ENCODE data around the gene DDRGK1.
"Not testable (repeated sequence)": the region's sequence is repeated elsewhere in the genome, so short reads cannot be mapped to it uniquely, and the experiment has no call there.

Gene DDRGK1

GRCh38 chr20:3192226-3193015 is 12.1 kb downstream of the DDRGK1 start:
- TF ChIP-seq EZH2phosphoT487 (IDR thresholded peaks at IDR 0.05; ENCODE audit: low read depth): no peak
- no peak for TF ChIP-seq CTCF (IDR thresholded peaks at IDR 0.05; ENCODE audit: low read depth, low read length)
- peaks cover 64% of the 10 kb centered on the region for H3K36me3 ChIP-seq (replicated peaks; ENCODE audit: low read depth, low read length)
- no peaks in the 10 kb centered on the region for H3K27me3 ChIP-seq (ENCODE audit: low read depth, low read length)
- no peaks in the 10 kb centered on the region for H3K4me1 ChIP-seq (ENCODE audit: low read length)
- H3K27ac ChIP-seq (ENCODE audit: low read length): no peak overlapping the region
- H3K79me2 ChIP-seq (ENCODE audit: low read length): no peaks in the 10 kb centered on the region
- no peak overlapping the region for H3K9ac ChIP-seq (ENCODE audit: low read length)
- no peaks in the 10 kb centered on the region; the same call in 1 of the 2 replicates for H4K20me1 ChIP-seq (ENCODE audit: insufficient read depth, low read length)
- H3K4me2 ChIP-seq (ENCODE audit: low read length): no peak overlapping the region
- H2AFZ ChIP-seq (ENCODE audit: low read depth, low read length): no peak overlapping the region
- no peaks in the 10 kb centered on the region for H3K9me3 ChIP-seq (ENCODE audit: insufficient read depth, low read length)
- H3K4me3 ChIP-seq (ENCODE audit: low read length): no peak overlapping the region

GRCh38 chr20:3190681-3191111 is 13.8 kb downstream of the DDRGK1 start:
- Histone ChIP-seq H3K27ac (ENCODE audit: low read length) (no peak overlapping the region), H2AFZ (ENCODE audit: low read depth, low read length) (no peak overlapping the region), H3K36me3 (replicated peaks; ENCODE audit: low read depth, low read length) (peaks cover 56% of the 10 kb centered on the region)

GRCh38 chr20:3189561-3190131 is 14.8 kb downstream of the DDRGK1 start:
- H4K20me1 ChIP-seq (ENCODE audit: insufficient read depth, low read length): no peaks in the 10 kb centered on the region; the same call in 1 of the 2 replicates
- TF ChIP-seq CTCF (IDR thresholded peaks at IDR 0.05; ENCODE audit: low read depth, low read length) (no peak), EZH2phosphoT487 (IDR thresholded peaks at IDR 0.05; ENCODE audit: low read depth) (no peak)

More at GRCh38 chr20:3190681-3191111, 13.8 kb downstream of the DDRGK1 start:
- Histone ChIP-seq H3K27me3 (ENCODE audit: low read depth, low read length) (no peaks in the 10 kb centered on the region), H3K4me1 (ENCODE audit: low read length) (no peaks in the 10 kb centered on the region), H3K4me3 (ENCODE audit: low read length) (no peak overlapping the region), H3K9me3 (ENCODE audit: insufficient read depth, low read length) (no peaks in the 10 kb centered on the region), H3K79me2 (ENCODE audit: low read length) (no peaks in the 10 kb centered on the region), H3K4me2 (ENCODE audit: low read length) (no peak overlapping the region), H4K20me1 (ENCODE audit: insufficient read depth, low read length) (no peaks in the 10 kb centered on the region; the same call in 1 of the 2 replicates), H3K9ac (ENCODE audit: low read length) (no peak overlapping the region)
- no peak for TF ChIP-seq EZH2phosphoT487 (IDR thresholded peaks at IDR 0.05; ENCODE audit: low read depth)
- no peak for TF ChIP-seq CTCF (IDR thresholded peaks at IDR 0.05; ENCODE audit: low read depth, low read length)

GRCh38 chr20:3188823-3189413 is 15.6 kb downstream of the DDRGK1 start:
- Histone ChIP-seq H3K4me2 (ENCODE audit: low read length) (no peak overlapping the region), H2AFZ (ENCODE audit: low read depth, low read length) (no peak overlapping the region), H3K27ac (ENCODE audit: low read length) (no peak overlapping the region), H3K4me1 (ENCODE audit: low read length) (no peaks in the 10 kb centered on the region), H3K79me2 (ENCODE audit: low read length) (no peaks in the 10 kb centered on the region), H3K36me3 (replicated peaks; ENCODE audit: low read depth, low read length) (peaks cover 40% of the 10 kb centered on the region), H3K9me3 (ENCODE audit: insufficient read depth, low read length) (no peaks in the 10 kb centered on the region), H3K9ac (ENCODE audit: low read length) (no peak overlapping the region), H3K27me3 (ENCODE audit: low read depth, low read length) (no peaks in the 10 kb centered on the region), H3K4me3 (ENCODE audit: low read length) (no peak overlapping the region), H4K20me1 (ENCODE audit: insufficient read depth, low read length) (no peaks in the 10 kb centered on the region; the same call in 1 of the 2 replicates)
- TF ChIP-seq EZH2phosphoT487 (IDR thresholded peaks at IDR 0.05; ENCODE audit: low read depth) (no peak), CTCF (IDR thresholded peaks at IDR 0.05; ENCODE audit: low read depth, low read length) (no peak)

More at GRCh38 chr20:3189561-3190131, 14.8 kb downstream of the DDRGK1 start:
- Histone ChIP-seq H3K9me3 (ENCODE audit: insufficient read depth, low read length) (no peaks in the 10 kb centered on the region), H3K36me3 (replicated peaks; ENCODE audit: low read depth, low read length) (peaks cover 47% of the 10 kb centered on the region), H3K79me2 (ENCODE audit: low read length) (no peaks in the 10 kb centered on the region), H2AFZ (ENCODE audit: low read depth, low read length) (no peak overlapping the region), H3K9ac (ENCODE audit: low read length) (no peak overlapping the region), H3K4me1 (ENCODE audit: low read length) (no peaks in the 10 kb centered on the region), H3K4me2 (ENCODE audit: low read length) (no peak overlapping the region), H3K27me3 (ENCODE audit: low read depth, low read length) (no peaks in the 10 kb centered on the region), H3K4me3 (ENCODE audit: low read length) (no peak overlapping the region), H3K27ac (ENCODE audit: low read length) (no peak overlapping the region)

- H4K20me1 ChIP-seq (ENCODE audit: insufficient read depth, low read length); H3K4me3 ChIP-seq (ENCODE audit: low read length); H3K4me1 ChIP-seq (ENCODE audit: low read length); H3K9me3 ChIP-seq (ENCODE audit: insufficient read depth, low read length); H3K4me2 ChIP-seq (ENCODE audit: low read length); H3K9ac ChIP-seq (ENCODE audit: low read length); H3K27me3 ChIP-seq (ENCODE audit: low read depth, low read length); H3K27ac ChIP-seq (ENCODE audit: low read length); H2AFZ ChIP-seq (ENCODE audit: low read depth, low read length); H3K79me2 ChIP-seq (ENCODE audit: low read length): not testable (repeated sequence)
- peaks cover 32% of the 10 kb centered on the region for H3K36me3 ChIP-seq (replicated peaks; ENCODE audit: low read depth, low read length)
These were observed 16.6 kb downstream of the DDRGK1 start for GRCh38 chr20:3187861-3188260.
